MV-4-11 (cell line): Measurements from ENCODE around the gene C1GALT1C1L.
"Not testable (repeated sequence)": the region's sequence is repeated elsewhere in the genome, so short reads cannot be mapped to it uniquely, and the experiment has no call there.

Experiments
- DNase-seq: peaks from one replicate; lab custom pipeline; 2025; lab: John Stamatoyannopoulos, UW

The C1GALT1C1L gene

GRCh38 chr2:43676322-43677050 lies at the start of gene C1GALT1C1L:
C1GALT1C1L (minus strand) TSS chr2:43676429; CDS start chr2:43676322, 107 bp downstream.
- DNase-seq, result peak; percentile 10

DNA sequence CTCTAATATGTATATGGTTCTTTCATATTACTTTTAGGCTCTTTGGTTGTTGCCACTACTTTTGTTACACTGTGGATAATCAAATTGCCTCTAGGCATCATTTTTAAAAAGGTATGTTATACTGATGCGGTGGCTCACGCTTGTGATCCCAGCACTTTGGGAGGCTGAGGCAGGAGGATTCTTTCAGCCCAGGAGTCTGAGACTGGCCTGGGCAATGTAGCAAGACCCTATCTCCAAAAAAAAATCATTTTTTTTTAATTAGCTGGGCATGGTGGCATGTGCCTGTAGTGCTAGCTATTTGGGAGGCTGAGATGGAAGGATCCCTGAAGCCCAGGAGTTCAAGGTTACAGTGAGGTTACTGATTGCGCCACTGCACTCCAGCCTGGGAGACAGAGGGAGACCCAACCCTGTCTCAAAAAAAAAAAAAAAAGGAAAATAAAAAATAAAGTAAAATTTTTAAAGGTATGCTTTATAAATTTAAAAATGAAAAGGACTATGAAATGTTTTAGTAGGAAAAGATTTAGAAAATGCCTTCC lies 49.5 kb upstream of the C1GALT1C1L start:
- no peak for DNase-seq

- DNase-seq, result no peak
Measured at GRCh38 chr2:43724728-43725526, 48.7 kb upstream of the C1GALT1C1L start.

- DNase-seq, result peak; percentile 44
Measured at GRCh38 chr2:43718530-43719124, 42.4 kb upstream of the C1GALT1C1L start.

DNA sequence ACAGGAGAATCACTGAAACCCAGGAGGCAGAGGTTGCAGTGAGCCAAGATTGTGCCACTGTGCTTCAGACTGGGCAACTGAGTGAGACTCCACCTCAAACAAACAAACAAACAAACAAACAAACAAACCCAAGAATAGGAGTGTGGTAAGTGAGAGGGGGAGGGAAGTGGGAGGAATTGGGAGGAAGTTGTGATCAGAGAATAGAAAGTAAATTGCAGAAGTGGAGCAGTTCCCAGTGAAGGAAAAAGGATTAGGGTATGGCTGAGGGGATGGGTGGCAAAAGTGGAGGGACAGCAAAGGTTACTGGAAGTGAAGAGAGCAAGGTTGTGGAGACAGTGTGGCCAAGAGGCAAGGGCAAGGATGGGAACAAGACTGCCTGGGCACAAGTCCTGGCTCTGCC lies 41.1 kb upstream of the C1GALT1C1L start:
- DNase-seq, result peak; percentile 87

DNA sequence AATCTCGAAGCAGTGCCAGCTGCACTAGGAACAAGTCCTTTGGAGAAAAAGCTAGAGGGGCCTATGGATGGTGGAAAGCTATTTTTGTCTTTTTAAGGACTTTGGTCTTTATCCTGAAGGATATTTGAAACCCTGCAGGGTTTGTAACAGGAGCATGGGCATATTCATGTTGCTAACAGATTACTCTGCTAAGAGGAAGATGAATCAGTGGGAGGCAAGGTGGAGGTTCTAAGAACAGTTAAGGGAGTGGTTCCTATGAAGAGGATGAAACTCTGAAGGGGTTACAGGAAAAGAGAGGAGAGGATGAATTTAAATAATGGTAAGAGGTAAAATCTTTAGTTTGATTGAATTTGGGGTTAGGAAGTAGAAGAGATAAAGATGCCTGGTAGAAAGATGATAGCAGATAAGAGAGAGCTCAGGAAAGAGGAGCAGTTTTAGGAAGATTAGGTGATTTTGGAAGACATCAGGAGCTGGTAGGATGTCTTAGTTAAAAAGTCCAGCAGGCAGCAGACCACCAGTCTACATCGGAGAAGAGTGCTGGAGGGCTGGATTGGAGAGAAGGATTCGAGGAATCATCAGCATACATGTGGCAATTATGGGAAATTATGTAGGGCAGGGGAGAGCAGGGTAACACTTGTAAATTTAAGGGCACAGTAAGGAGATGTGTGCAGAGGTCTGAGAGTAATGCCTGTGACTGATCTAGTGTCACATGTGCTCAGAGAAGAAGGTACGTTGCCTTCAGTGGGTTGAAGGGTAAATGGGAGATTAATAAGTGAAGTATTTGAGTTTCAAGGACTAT lies 39.3 kb upstream of the C1GALT1C1L start:
- DNase-seq, result no peak

DNA sequence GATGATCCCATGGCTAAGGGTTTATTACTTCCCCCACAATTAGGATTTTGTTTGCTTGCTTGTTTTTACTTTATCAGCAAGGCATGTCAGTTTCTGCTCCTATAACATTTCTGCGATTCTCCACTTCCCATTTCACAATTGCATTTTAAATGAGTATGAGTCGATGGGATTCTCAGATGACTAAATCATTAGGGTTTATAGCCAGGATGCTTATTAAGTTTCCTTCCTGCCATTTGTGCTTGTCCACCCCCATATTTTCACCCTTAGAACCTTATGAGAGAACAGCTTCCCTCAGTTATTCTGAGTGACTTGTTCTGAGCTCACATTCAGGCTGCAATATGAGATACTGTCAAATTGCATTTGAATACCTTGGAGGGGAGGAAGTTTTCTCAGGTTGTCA lies 37.9 kb upstream of the C1GALT1C1L start:
- peak; percentile 32 for DNase-seq

DNA sequence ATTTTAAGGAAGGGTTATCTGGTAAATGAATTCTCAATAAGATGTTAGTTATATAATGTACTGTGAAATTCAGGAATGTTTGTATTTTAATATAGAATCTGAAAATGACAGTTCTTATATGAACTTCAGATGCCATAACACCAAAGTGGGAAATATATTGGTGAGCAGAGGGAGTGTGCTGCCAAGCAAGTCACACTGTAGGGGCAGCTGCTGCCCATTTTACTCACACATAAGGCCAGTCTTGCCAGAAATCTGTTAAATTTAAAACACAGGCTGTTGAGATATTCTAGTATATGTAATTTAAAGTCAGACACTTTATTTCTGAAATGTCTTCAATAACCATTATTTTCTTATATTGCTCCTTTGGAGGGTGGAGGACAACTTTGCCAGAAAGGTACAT lies 34.6 kb upstream of the C1GALT1C1L start:
- DNase-seq, result no peak

- no peak for DNase-seq
Measured at GRCh38 chr2:43708891-43709290, 32.7 kb upstream of the C1GALT1C1L start.

- no peak for DNase-seq
Measured at GRCh38 chr2:43708178-43708577, 31.9 kb upstream of the C1GALT1C1L start.

DNA sequence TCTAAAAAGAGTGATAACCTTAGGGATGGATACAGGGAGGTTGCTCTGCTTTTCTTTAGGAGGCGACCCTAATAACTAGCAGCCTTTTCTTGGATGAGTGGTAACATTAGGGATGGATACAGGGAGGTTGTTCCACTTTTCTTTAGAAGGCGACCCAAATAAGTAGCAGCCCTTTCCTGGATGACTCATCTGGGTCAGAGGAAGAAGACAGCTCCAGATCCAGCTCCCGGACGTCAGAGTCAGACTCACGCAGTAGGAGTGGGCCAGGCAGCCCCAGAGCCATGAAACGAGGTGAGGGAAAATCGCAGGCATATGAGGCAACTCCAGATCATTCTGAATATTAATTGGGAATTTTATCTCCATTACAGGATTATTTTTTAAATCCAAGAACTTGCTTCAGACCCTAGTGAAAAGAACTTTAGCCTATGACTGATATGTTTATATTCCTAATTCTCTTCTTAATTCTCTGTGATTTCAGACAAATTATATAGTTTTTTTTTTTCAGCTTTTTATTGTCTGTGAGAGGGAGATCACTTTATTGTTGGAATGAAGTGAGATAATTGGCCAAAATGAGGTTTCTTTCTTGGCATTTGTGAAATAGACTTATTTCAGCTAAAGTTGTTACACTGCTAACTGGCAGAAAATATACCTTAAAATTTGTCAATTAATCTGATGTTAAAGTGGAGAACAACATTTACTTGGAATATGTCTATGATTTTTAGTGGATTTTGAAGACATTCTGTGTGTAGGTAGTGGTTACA lies 31.2 kb upstream of the C1GALT1C1L start:
- DNase-seq, result peak; percentile 12

DNA sequence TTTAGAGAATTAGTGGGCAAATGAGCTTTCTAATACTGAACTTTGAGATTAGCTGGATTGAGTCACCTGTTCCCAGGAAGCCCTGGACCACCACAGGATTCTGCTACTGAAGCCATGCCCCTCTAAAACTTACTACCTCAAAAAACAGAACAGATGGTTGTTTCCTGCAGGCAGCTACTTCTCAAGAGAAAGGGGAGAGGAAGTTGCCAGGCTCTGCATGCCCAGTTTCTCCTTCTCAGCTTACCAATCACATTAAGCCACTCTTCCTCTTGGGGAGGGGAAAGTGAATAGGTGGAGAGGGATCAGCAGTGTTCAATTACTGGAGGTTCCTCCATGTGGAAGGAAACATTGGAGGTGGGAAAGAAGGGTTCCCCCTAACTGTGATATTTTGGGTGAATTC lies 24.9 kb upstream of the C1GALT1C1L start:
- DNase-seq, result peak; percentile 7

GRCh38 chr2:43699761-43700160 lies 23.5 kb upstream of the C1GALT1C1L start:
- no peak for DNase-seq

DNA sequence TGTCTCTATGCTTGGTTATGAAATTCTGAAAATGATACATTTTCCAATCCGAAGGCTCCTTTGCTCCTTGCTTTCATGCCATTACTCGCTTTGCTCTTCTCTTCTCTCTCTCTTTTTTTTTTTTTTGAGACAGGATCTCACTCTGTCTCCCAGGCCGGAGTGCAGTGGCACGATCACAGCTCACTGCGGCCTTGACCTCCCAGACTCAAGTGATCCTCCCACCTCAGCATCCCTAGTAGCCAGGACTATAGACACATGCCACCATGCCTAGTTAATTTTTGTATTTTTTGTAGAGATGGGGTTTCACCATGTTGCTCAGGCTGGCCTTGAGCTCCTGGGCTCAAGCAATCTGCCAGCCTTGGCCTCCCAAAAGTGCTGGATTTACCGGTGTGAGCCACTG lies 21.9 kb upstream of the C1GALT1C1L start:
- DNase-seq, result not testable (repeated sequence)

DNA sequence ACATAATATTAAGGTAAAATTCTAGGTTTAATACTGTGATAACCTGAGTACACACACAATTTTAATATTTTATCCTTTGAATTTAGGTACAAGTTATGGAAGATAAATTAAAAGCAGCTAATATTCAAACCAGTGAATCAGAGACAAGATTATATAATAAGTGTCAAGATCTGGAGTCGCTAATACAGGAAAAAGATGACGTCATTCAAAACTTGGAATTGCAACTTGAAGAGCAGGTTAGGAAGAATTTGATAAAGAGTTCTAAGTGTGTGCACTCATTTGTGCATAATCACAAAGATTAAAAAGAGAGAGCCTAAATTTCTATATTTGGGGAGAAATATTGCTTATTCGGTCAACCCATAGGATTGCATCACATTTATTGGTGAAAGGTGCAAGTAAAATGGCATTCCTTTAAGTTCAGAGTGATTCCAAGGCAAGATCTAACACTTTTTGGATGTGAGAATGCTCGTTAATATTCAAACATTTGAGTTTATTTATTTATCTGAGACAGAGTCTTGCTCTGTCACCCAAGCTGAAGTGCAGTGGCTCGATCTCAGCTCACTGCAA lies 16.3 kb upstream of the C1GALT1C1L start:
- DNase-seq, result no peak

DNA sequence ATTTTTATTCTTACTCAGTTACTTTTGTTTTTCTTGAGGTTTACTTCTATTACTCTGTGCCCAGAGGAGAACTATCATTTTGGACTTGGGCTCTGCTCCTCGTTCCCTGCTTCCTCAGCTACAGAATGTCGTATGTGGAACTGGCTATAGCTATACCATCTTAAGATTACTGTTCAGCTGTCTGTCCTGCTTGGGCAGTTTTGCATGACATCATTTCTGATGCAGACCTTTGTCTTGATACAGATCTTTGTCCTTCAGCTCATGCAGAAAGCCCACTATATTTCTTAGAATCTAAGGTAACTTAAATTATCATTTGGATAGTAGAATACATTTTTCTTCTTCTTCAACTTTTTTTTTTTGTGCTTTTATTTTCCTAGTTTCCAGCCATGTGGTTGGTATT lies 13.8 kb upstream of the C1GALT1C1L start:
- DNase-seq, result no peak

DNA sequence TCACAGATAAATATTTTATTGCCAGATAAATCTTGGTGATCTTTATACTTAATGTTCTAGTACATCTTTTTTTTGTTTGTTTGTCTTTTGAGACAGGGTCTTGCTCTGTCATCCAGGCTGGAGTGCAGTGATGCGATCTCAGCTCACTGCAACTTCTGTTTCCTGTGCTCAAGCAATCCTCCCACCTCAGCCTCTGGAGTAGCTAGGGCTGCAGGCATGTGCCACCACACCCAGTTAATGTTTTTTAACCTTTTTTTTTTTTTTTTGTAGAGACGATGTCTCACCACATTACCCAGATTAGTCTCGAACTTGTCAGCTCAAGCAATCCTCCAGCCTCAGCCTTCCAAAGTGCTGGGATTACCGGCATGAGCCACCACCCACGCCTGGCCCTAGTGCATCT lies 9.1 kb upstream of the C1GALT1C1L start:
- DNase-seq, result no peak

DNA sequence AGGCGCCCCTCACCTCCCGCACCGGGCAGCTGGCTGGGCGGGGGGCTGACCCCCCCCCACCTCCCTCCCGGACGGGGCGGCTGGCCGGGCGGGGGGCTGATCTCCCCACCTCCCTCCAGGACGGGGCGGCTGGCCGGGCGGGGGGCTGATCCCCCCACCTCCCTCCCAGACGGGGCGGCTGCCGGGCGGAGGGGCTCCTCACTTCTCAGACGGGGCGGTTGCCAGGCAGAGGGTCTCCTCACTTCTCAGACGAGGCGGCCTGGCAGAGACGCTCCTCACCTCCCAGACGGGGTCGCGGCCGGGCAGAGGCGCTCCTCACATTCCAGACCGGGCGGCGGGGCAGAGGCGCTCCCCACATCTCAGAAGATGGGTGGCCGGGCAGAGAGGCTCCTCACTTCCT lies 1.6 kb upstream of the C1GALT1C1L start:
- DNase-seq, result not testable (repeated sequence)

GRCh38 chr2:43675646-43676321 lies 445 bp downstream of the C1GALT1C1L start:
- no peak for DNase-seq

DNA sequence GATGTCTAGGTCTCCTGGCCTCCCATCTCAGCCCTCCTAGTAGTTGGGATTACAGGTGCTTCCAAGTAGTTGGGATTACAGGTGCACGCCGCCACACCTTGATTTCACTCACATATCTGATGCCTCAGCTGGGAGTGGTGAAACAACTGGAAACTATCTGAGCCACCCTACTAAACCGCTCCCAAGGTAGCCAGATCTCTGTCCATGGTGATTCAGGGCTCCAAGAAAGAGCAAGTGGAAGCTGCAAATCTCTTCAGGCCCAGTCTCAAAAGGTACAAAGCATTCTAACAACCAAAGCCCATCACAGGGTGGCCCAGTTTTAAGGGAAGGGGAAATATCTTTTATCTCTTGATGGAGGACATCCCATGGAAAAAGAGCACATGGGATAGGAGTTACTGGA lies 19.0 kb downstream of the C1GALT1C1L start:
- no peak for DNase-seq
